Fibroblast of mammary gland (primary cell): Measurements from ENCODE around the gene SEMA6A.

Experiments used
- DNase-seq: peaks from one replicate; pipeline ENCODE4 v3.0.0-alpha.2; 2010; ENCODE audit warnings: low read depth
- H3K4me3 ChIP-seq: 2 replicates; pipeline ENCODE4 v1.5.1; 2011; ENCODE audit warnings: low read depth, mild to moderate bottlenecking, low read length, moderate library complexity; ENCODE audit not compliant: control insufficient read depth
- CTCF ChIP-seq: conservative IDR thresholded peaks from 2 replicates; pipeline ENCODE4 v1.5.1; 2011; ENCODE audit warnings: low read depth, low read length, inconsistent platforms; ENCODE audit not compliant: control insufficient read depth, insufficient read depth

SEMA6A gene

GRCh38 chr5:116577064-116577788 is 2.6 kb upstream of the SEMA6A start:
- DNase-seq = no peak
- TF ChIP-seq CTCF = no peak
- H3K4me3 ChIP-seq = no peak overlapping the region

GRCh38 chr5:116576053-116576713 is 1.6 kb upstream of the SEMA6A start:
- TF ChIP-seq CTCF = peak; percentile 80
- H3K4me3 ChIP-seq = peak overlapping the region; percentile 34

GRCh38 chr5:116575326-116576052 is 866 bp upstream of the SEMA6A start:
- peak; percentile 28 for DNase-seq
- TF ChIP-seq CTCF = no peak
- peak overlapping the region; percentile 57 for H3K4me3 ChIP-seq

More at GRCh38 chr5:116576053-116576713, 1.6 kb upstream of the SEMA6A start:
- DNase-seq = peak; percentile 50

GRCh38 chr5:116573702-116574366 is 789 bp downstream of the SEMA6A start:
- no peak for TF ChIP-seq CTCF
- DNase-seq = no peak
- H3K4me3 ChIP-seq = peak overlapping the region; percentile 57

- no peak overlapping the region for H3K4me3 ChIP-seq
- DNase-seq = no peak
- no peak for TF ChIP-seq CTCF
Observed at GRCh38 chr5:116573279-116573701, 1.3 kb downstream of the SEMA6A start.
